GM21390 (cell line): Measurements from ENCODE around the gene CLEC2L.
"Not testable (repeated sequence)": the region's sequence is repeated elsewhere in the genome, so short reads cannot be mapped to it uniquely, and the experiment has no call there.

Source experiments
- ATAC-seq: cut with Tn5 transposase; IDR thresholded peaks from one replicate; pipeline ENCODE4 v1.9.1; 2021; ENCODE audit not compliant: unreplicated experiment

CLEC2L gene

GRCh38 chr7:139553991-139554700 lies 30.7 kb downstream of the CLEC2L start:
- not testable (repeated sequence) for ATAC-seq

GRCh38 chr7:139557857-139558581 lies 34.5 kb downstream of the CLEC2L start:
- no peak for ATAC-seq

- ATAC-seq = no peak
These were observed 36.0 kb downstream of the CLEC2L start for GRCh38 chr7:139559364-139560105.

GRCh38 chr7:139560199-139560598 lies 36.7 kb downstream of the CLEC2L start:
- ATAC-seq = no peak

GRCh38 chr7:139560678-139561077 lies 37.2 kb downstream of the CLEC2L start:
- ATAC-seq = no peak

GRCh38 chr7:139562491-139562890 lies 39.0 kb downstream of the CLEC2L start:
- no peak for ATAC-seq

- ATAC-seq = no peak
These were observed 39.6 kb downstream of the CLEC2L start for GRCh38 chr7:139562961-139563565.

GRCh38 chr7:139563856-139564255 lies 40.4 kb downstream of the CLEC2L start:
- no peak for ATAC-seq

- no peak for ATAC-seq
These were observed 42.6 kb downstream of the CLEC2L start for GRCh38 chr7:139566075-139566474.

- ATAC-seq = no peak
These were observed 43.5 kb downstream of the CLEC2L start for GRCh38 chr7:139566736-139567646.

- ATAC-seq = no peak
These were observed 44.3 kb downstream of the CLEC2L start for GRCh38 chr7:139567647-139568345.

GRCh38 chr7:139568346-139568675 lies 44.8 kb downstream of the CLEC2L start:
- ATAC-seq = no peak

- ATAC-seq = no peak
These were observed 45.5 kb downstream of the CLEC2L start for GRCh38 chr7:139568813-139569490.

- no peak for ATAC-seq
These were observed 46.6 kb downstream of the CLEC2L start for GRCh38 chr7:139570119-139570518.

GRCh38 chr7:139570626-139571025 lies 47.1 kb downstream of the CLEC2L start:
- ATAC-seq = no peak

- ATAC-seq = no peak
These were observed 47.7 kb downstream of the CLEC2L start for GRCh38 chr7:139571190-139571589.

GRCh38 chr7:139571651-139572050 lies 48.2 kb downstream of the CLEC2L start:
- no peak for ATAC-seq

- ATAC-seq = no peak
These were observed 48.6 kb downstream of the CLEC2L start for GRCh38 chr7:139572071-139572470.

GRCh38 chr7:139572704-139573385 lies 49.4 kb downstream of the CLEC2L start:
- ATAC-seq = no peak
